ENCODE measurements around the gene MYO3B.

DNA sequence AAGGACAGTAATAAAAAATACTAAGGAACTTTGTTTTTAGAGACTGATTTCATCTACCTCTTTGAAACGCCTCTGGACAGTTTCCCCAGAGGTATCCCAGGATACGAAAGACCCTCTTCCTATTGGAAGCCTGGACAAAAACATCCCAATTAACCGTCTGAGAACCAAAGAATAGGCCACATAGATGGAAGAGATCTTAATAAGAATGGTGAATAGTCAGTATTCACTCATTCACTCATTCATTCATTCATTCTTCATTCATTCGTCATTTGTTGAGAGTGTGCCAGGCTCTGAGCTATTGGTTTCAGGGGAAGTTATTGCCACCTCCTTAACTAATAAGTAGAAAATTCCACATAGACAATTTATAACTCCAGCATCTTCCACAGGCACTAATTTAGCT is 464.0 kb downstream of the MYO3B start:
- TF ChIP-seq, protein P1, sequence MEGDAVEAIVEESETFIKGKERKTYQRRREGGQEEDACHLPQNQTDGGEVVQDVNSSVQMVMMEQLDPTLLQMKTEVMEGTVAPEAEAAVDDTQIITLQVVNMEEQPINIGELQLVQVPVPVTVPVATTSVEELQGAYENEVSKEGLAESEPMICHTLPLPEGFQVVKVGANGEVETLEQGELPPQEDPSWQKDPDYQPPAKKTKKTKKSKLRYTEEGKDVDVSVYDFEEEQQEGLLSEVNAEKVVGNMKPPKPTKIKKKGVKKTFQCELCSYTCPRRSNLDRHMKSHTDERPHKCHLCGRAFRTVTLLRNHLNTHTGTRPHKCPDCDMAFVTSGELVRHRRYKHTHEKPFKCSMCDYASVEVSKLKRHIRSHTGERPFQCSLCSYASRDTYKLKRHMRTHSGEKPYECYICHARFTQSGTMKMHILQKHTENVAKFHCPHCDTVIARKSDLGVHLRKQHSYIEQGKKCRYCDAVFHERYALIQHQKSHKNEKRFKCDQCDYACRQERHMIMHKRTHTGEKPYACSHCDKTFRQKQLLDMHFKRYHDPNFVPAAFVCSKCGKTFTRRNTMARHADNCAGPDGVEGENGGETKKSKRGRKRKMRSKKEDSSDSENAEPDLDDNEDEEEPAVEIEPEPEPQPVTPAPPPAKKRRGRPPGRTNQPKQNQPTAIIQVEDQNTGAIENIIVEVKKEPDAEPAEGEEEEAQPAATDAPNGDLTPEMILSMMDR (IDR thresholded peaks at IDR 0.05) = no peak
- TF ChIP-seq POLR2A (IDR thresholded peaks at IDR 0.05; ENCODE audit: low read depth) (no peak), EP300 (IDR thresholded peaks at IDR 0.05) (no peak), POLR2AphosphoS5 (IDR thresholded peaks at IDR 0.05) (no peak)

All from esophagus muscularis mucosa (tissue), 4 donors.